Measurements from ENCODE around the gene SUPT4H1. TPM values are rescaled to one million over a fixed set of nuclear protein-coding genes. Genes with fewer than 3 reads are reported as not detected.

The SUPT4H1 gene
- polyA plus RNA-seq, 1 donor (not counting 4 experiments of a cell fraction or from before 2014, with no cell fraction given) = 206 TPM

DNA sequence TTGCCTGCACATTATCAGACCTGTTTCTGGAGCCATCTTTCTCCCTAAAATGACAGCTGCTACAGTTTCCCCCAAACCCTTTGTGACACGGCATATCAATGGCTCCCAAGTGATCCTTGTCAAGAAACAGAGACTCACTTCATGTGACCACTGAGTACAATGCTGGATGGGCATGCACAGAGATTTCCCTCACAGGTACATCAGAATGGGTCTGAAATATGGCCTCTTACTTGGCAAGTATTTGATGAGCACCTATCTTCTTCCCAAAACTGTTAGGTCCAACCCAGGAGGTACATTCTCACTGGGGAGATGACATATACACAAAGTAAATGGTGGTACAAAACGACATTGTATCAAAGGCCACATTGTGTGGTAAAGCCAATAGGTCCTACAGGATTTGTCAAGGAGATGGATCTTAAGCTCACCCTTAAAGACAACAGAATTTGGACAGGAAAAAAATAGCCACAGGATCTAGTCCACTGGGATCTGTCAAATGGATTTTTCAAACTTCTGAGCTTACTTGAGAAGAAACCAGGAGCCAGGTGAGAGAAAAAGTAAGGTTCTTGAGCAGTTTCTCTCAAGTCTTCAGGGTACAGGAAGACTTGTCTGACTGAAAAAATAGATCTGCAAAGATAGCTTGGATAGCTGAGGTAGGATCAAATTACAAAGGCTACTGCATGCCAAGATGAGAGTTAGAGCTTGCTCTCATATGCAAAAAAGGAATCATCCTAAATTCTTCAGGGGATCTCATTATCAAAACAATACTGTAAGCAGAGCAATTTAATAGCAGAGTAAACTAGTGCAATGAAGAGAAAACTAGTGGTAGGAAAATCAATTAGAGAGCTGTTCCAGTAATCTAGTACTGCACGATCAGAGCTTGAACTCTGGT lies 36.5 kb upstream of the SUPT4H1 start:
- dilution Hi-C loops (cut with MboI; ENCODE audit: extremely low pct_ligation_motif_present, low sequenced_read_pairs) = no loop called here
- H3K36me3 ChIP-seq (ENCODE audit: control insufficient read depth in 2 of 2, extremely low read depth in 1 of 2, insufficient read depth in 2 of 2, low read length in 2 of 2) = peaks cover 3 to 5% of the 10 kb centered on the region in 2 experiments
- no peak overlapping the region for H3K4me3 ChIP-seq (ENCODE audit: control insufficient read depth in 2 of 3, extremely low read depth in 1 of 3, insufficient read depth in 2 of 3, low read depth in 1 of 3, low read length in 3 of 3)
- H3K79me2 ChIP-seq (ENCODE audit: control insufficient read depth, insufficient read depth, low read length) = peaks cover 54% of the 10 kb centered on the region
- H3K4me1 ChIP-seq (ENCODE audit: control insufficient read depth, extremely low read depth, insufficient read depth, low read length) = peaks cover 51% of the 10 kb centered on the region
- H3K27me3 ChIP-seq (ENCODE audit: control insufficient read depth, extremely low read depth, insufficient read depth, low read length) = no peaks in the 10 kb centered on the region
- no peak overlapping the region for H2AFZ ChIP-seq (ENCODE audit: control insufficient read depth, low read length)
- H4K20me1 ChIP-seq (ENCODE audit: control insufficient read depth, extremely low read depth, insufficient read depth, low read length) = peaks cover 5% of the 10 kb centered on the region
- FAIRE-seq = peak; percentile 71
- peak overlapping the region; percentile 33 for H3K4me2 ChIP-seq (ENCODE audit: control insufficient read depth, extremely low read depth, insufficient read depth, low read depth, low read length)
- no peaks in the 10 kb centered on the region for H3K9me3 ChIP-seq (ENCODE audit: control insufficient read depth, low read depth, low read length)
- TF ChIP-seq EZH2 (IDR thresholded peaks at IDR 0.05; ENCODE audit: low read length) = no peak
- no peak for TF ChIP-seq CTCF (optimal IDR thresholded peaks at IDR 0.05 in 1 of 3, IDR thresholded peaks at IDR 0.05 in 1 of 3, conservative IDR thresholded peaks at IDR 0.05 in 1 of 3; ENCODE audit: extremely low read depth in 1 of 3, insufficient read depth in 2 of 3, low read length in 3 of 3)
- H3K9ac ChIP-seq (ENCODE audit: control insufficient read depth, extremely low read depth, insufficient read depth, low read length) = no peak overlapping the region
- no peaks in the 10 kb centered on the region for H3K9me1 ChIP-seq (ENCODE audit: control insufficient read depth, extremely low read depth, insufficient read depth, low read length)
- no peak for DNase-seq (ENCODE audit: low read depth, low spot score)
- H3K27ac ChIP-seq (ENCODE audit: control insufficient read depth, insufficient read depth, low read length) = no peak overlapping the region

DNA sequence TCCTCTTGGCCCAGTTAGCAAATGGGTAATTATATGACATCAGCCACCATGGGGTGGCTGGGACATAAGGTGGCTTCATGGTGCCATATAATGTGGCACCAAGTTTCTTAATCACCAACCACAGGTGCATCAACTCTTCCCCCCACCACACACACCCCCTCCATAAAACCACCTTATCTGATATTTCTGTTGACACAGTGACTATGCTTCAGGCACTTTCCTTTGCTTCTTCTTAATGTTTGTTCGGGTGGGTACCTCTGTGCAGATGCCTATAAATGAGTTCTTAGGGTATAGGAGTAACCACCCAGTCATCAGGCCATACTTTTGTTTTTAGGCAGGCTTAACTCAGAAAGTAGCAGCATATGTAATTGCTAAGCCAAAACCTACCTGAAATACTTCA lies 35.8 kb upstream of the SUPT4H1 start:
- no peaks in the 10 kb centered on the region for H3K9me3 ChIP-seq (ENCODE audit: control insufficient read depth, low read depth, low read length)
- peaks cover 2 to 5% of the 10 kb centered on the region in 2 experiments for H3K36me3 ChIP-seq (ENCODE audit: control insufficient read depth in 2 of 2, extremely low read depth in 1 of 2, insufficient read depth in 2 of 2, low read length in 2 of 2)
- H3K4me1 ChIP-seq (ENCODE audit: control insufficient read depth, extremely low read depth, insufficient read depth, low read length) = peaks cover 51% of the 10 kb centered on the region
- H3K4me3 ChIP-seq (ENCODE audit: control insufficient read depth in 2 of 3, extremely low read depth in 1 of 3, insufficient read depth in 2 of 3, low read depth in 1 of 3, low read length in 3 of 3) = no peak overlapping the region
- no peak for TF ChIP-seq CTCF (optimal IDR thresholded peaks at IDR 0.05 in 1 of 3, IDR thresholded peaks at IDR 0.05 in 1 of 3, conservative IDR thresholded peaks at IDR 0.05 in 1 of 3; ENCODE audit: extremely low read depth in 1 of 3, insufficient read depth in 2 of 3, low read length in 3 of 3)
- TF ChIP-seq EZH2 (IDR thresholded peaks at IDR 0.05; ENCODE audit: low read length) = no peak
- peaks cover 5% of the 10 kb centered on the region for H4K20me1 ChIP-seq (ENCODE audit: control insufficient read depth, extremely low read depth, insufficient read depth, low read length)
- no peak overlapping the region for H3K9ac ChIP-seq (ENCODE audit: control insufficient read depth, extremely low read depth, insufficient read depth, low read length)
- DNase-seq (ENCODE audit: low read depth, low spot score) = no peak
- FAIRE-seq = no peak
- H3K27ac ChIP-seq (ENCODE audit: control insufficient read depth, insufficient read depth, low read length) = no peak overlapping the region
- H3K27me3 ChIP-seq (ENCODE audit: control insufficient read depth, extremely low read depth, insufficient read depth, low read length) = no peaks in the 10 kb centered on the region
- H2AFZ ChIP-seq (ENCODE audit: control insufficient read depth, low read length) = no peak overlapping the region
- dilution Hi-C loops (cut with MboI; ENCODE audit: extremely low pct_ligation_motif_present, low sequenced_read_pairs) = no loop called here
- no peak overlapping the region for H3K4me2 ChIP-seq (ENCODE audit: control insufficient read depth, extremely low read depth, insufficient read depth, low read depth, low read length)
- H3K9me1 ChIP-seq (ENCODE audit: control insufficient read depth, extremely low read depth, insufficient read depth, low read length) = no peaks in the 10 kb centered on the region
- H3K79me2 ChIP-seq (ENCODE audit: control insufficient read depth, insufficient read depth, low read length) = peaks cover 52% of the 10 kb centered on the region
